ENCODE results near the gene SLC7A11. TPM values are rescaled to one million over a fixed set of nuclear protein-coding genes. Genes with fewer than 3 reads are reported as not detected.

SLC7A11 gene
- total RNA-seq, 1 experiment from 2014 or later = 14.0 TPM

DNA sequence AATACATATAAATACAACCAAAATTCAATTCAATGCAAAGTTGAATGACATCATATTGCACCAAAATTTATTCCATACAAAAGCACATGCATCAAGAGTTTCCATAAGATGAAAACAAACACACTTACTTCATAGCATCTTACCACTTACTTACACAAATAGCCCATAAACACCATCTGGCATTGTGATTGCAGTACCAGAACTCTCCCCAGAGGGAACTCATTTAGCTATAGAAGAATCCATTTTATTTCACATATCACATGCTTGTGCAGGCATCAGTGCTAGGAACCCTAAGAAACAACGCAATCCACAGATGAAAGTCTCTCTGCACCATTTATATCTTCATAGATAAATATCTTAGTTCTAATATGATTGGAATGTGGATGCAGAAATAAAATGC, 77.9 kb downstream of the SLC7A11 start:
- peaks cover under 1% of the 10 kb centered on the region for H3F3A ChIP-seq (ENCODE audit: low read length, unreplicated experiment)
- TF ChIP-seq EZH2phosphoT487 (IDR thresholded peaks at IDR 0.05; ENCODE audit: borderline replicate concordance, low read length) = no peak
- no peaks in the 10 kb centered on the region for H3K79me2 ChIP-seq (ENCODE audit: low read length)
- no peak overlapping the region for H3K27ac ChIP-seq (ENCODE audit: low read length)
- H3K9me2 ChIP-seq (replicated peaks; ENCODE audit: low read length) = no peaks in the 10 kb centered on the region
- DNase-seq = no peak
- no peak overlapping the region for H3K4me2 ChIP-seq (ENCODE audit: low read length)
- no peak overlapping the region for H3K4me3 ChIP-seq (ENCODE audit: low read length)
- no peak overlapping the region for H3K9ac ChIP-seq (ENCODE audit: low read length)
- no peaks in the 10 kb centered on the region for H3K9me3 ChIP-seq (ENCODE audit: low read length)
- no peaks in the 10 kb centered on the region for H3K36me3 ChIP-seq (ENCODE audit: low read depth, low read length)
- intact Hi-C loops (cut with micrococcal nuclease) = no loop called here
- peaks cover 1% of the 10 kb centered on the region; the same call in 1 of the 2 replicates for H3K4me1 ChIP-seq (ENCODE audit: insufficient read depth, low read length)
- POLR2A ChIA-PET (ENCODE audit: unreplicated experiment) = no interaction called here
- no TSS peak for BruUV-seq (replicated peaks)
- CTCF ChIA-PET = no interaction called here
- no peak for ATAC-seq
- no peaks in the 10 kb centered on the region for H4K20me1 ChIP-seq (ENCODE audit: low read length)
- no peak overlapping the region for H2AFZ ChIP-seq (ENCODE audit: low read length)
- no peaks in the 10 kb centered on the region for H3K27me3 ChIP-seq (ENCODE audit: low read length)

DNA sequence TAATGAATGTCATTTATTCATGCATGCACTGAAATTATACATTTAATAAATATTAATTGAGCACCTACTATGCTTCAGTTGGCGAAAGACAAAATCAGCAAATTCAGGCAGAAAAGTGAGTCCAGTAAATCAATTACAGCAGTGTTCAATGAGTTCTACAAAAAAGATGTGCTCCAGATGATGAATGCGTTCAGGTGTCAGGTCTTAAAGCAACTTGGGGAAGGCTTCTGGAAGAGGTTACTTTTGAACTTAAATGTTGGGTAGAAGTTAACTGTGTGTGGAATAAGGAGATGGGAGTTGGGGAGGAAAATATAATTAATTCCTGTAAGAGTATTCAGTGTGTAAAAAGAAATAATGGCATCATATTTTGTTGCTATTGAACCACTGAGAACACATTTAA, 79.0 kb downstream of the SLC7A11 start:
- Histone ChIP-seq H3K36me3 (ENCODE audit: low read depth, low read length) (no peaks in the 10 kb centered on the region), H3K9ac (ENCODE audit: low read length) (no peak overlapping the region), H3F3A (ENCODE audit: low read length, unreplicated experiment) (peaks cover 4% of the 10 kb centered on the region), H3K9me3 (ENCODE audit: low read length) (no peaks in the 10 kb centered on the region), H3K4me3 (ENCODE audit: low read length) (no peak overlapping the region), H3K79me2 (ENCODE audit: low read length) (no peaks in the 10 kb centered on the region), H3K9me2 (replicated peaks; ENCODE audit: low read length) (no peaks in the 10 kb centered on the region), H2AFZ (ENCODE audit: low read length) (no peak overlapping the region), H3K4me1 (ENCODE audit: insufficient read depth, low read length) (peaks cover 6% of the 10 kb centered on the region; the same call in 1 of the 2 replicates), H3K27me3 (ENCODE audit: low read length) (no peaks in the 10 kb centered on the region), H4K20me1 (ENCODE audit: low read length) (no peaks in the 10 kb centered on the region), H3K4me2 (ENCODE audit: low read length) (no peak overlapping the region), H3K27ac (ENCODE audit: low read length) (no peak overlapping the region)
- DNase-seq (no peak), ATAC-seq (no peak)
- intact Hi-C loops (cut with micrococcal nuclease) = no loop called here
- POLR2A ChIA-PET (ENCODE audit: unreplicated experiment) = no interaction called here
- no TSS peak for BruUV-seq (replicated peaks)
- CTCF ChIA-PET = no interaction called here
- TF ChIP-seq, protein P1, sequence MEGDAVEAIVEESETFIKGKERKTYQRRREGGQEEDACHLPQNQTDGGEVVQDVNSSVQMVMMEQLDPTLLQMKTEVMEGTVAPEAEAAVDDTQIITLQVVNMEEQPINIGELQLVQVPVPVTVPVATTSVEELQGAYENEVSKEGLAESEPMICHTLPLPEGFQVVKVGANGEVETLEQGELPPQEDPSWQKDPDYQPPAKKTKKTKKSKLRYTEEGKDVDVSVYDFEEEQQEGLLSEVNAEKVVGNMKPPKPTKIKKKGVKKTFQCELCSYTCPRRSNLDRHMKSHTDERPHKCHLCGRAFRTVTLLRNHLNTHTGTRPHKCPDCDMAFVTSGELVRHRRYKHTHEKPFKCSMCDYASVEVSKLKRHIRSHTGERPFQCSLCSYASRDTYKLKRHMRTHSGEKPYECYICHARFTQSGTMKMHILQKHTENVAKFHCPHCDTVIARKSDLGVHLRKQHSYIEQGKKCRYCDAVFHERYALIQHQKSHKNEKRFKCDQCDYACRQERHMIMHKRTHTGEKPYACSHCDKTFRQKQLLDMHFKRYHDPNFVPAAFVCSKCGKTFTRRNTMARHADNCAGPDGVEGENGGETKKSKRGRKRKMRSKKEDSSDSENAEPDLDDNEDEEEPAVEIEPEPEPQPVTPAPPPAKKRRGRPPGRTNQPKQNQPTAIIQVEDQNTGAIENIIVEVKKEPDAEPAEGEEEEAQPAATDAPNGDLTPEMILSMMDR (conservative IDR thresholded peaks at IDR 0.05; ENCODE audit: low read depth, low read length) = no peak
- TF ChIP-seq EZH2phosphoT487 (IDR thresholded peaks at IDR 0.05; ENCODE audit: borderline replicate concordance, low read length) = no peak
- TF ChIP-seq EZH2 (IDR thresholded peaks at IDR 0.05; ENCODE audit: low read length, unreplicated experiment) = no peak

- Histone ChIP-seq H4K20me1 (ENCODE audit: low read length) (no peaks in the 10 kb centered on the region), H3K27ac (ENCODE audit: low read length) (no peak overlapping the region), H3K4me2 (ENCODE audit: low read length) (no peak overlapping the region), H3K9me3 (ENCODE audit: low read length) (no peaks in the 10 kb centered on the region), H3K79me2 (ENCODE audit: low read length) (no peaks in the 10 kb centered on the region), H3K4me3 (ENCODE audit: low read length) (no peak overlapping the region), H2AFZ (ENCODE audit: low read length) (no peak overlapping the region), H3K27me3 (ENCODE audit: low read length) (no peaks in the 10 kb centered on the region), H3K36me3 (ENCODE audit: low read depth, low read length) (no peaks in the 10 kb centered on the region), H3K9ac (ENCODE audit: low read length) (no peak overlapping the region), H3F3A (ENCODE audit: low read length, unreplicated experiment) (peaks cover 4% of the 10 kb centered on the region), H3K4me1 (ENCODE audit: insufficient read depth, low read length) (peaks cover 6% of the 10 kb centered on the region; the same call in 1 of the 2 replicates), H3K9me2 (replicated peaks; ENCODE audit: low read length) (no peaks in the 10 kb centered on the region)
- ChIA-PET POLR2A (ENCODE audit: unreplicated experiment) (no interaction called here), CTCF (no interaction called here)
- TF ChIP-seq, protein P1 (conservative IDR thresholded peaks at IDR 0.05; ENCODE audit: low read depth, low read length) = no peak
- TF ChIP-seq EZH2phosphoT487 (IDR thresholded peaks at IDR 0.05; ENCODE audit: borderline replicate concordance, low read length) (no peak), EZH2 (IDR thresholded peaks at IDR 0.05; ENCODE audit: low read length, unreplicated experiment) (no peak)
- no peak for DNase-seq
- intact Hi-C loops (cut with micrococcal nuclease) = no loop called here
- no peak for ATAC-seq
- no TSS peak for BruUV-seq (replicated peaks)
Measured at GRCh38 chr4:138162259-138162658, 79.9 kb downstream of the SLC7A11 start.

Measured in PC-3 (cell line).